Measurements from ENCODE around the gene ACTRT2.

Gene ACTRT2

GRCh38 chr1:3051270-3052268 lies 30.3 kb downstream of the ACTRT2 start:
- POLR2A ChIA-PET, result no interaction called here
- TF ChIP-seq CTCF (IDR thresholded peaks at IDR 0.05; ENCODE audit: insufficient read depth, low read length, missing control alignments), result no peak
- no peak for DNase-seq (ENCODE audit: low read depth, low spot score)
- CTCF ChIA-PET, result no interaction called here
- no peak overlapping the region for H3K4me3 ChIP-seq (ENCODE audit: low read depth, low read length)

DNA sequence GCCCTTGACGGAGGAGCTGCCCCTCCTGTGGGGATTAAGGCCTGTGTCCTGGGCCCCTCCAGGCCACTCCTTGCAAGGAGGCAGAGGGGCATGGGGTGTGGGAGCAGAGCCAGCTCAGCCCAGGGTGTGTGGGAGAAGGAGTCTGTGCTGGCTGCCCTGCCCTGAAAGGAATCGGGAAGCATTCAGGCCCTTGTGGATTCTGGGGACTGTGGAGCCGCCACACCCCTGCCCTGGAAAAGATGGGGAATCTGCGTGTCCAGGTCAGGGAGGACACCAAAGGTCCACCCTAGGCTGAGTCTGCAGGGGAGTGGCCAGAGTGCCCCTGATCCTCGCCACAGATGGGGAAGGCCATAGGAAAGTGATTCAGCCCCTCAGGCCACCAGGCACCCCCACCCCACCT lies 31.2 kb downstream of the ACTRT2 start:
- no peak for TF ChIP-seq CTCF (IDR thresholded peaks at IDR 0.05; ENCODE audit: insufficient read depth, low read length, missing control alignments)
- ChIA-PET CTCF (no interaction called here), POLR2A (no interaction called here)
- H3K4me3 ChIP-seq (ENCODE audit: low read depth, low read length), result no peak overlapping the region
- DNase-seq (ENCODE audit: low read depth, low spot score), result no peak

DNA sequence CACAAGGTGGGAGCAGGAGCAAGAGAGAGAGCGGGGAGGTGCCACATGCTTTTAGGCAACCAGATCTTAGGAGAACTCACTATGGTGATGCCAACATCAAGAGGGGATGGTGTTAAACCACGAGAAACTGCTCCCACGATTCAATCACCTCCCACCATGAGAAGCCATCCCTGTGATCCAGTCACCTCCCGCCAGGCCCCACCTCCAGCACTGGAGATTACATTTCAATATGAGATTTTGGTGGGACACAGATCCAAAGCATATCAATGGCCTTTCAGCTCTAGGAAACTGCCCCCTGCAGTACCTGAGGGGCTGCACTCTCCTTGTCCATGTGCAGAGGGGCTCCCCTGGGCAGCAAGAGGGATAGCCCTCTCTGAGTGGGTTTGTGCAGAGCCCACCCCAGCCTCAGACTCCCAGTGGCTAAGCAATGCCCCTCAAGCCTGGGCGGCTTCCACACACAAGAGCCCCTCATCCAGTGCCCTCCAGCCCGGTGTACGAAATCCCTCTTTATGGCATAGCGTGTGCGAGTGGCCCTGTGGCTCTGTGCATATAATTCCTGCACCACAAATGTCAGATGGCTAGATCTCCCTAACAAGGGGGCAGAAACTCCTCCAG lies 32.2 kb downstream of the ACTRT2 start:
- POLR2A ChIA-PET, result no interaction called here
- CTCF ChIA-PET, result no interaction called here
- DNase-seq (ENCODE audit: low read depth, low spot score), result no peak
- no peak overlapping the region for H3K4me3 ChIP-seq (ENCODE audit: low read depth, low read length)
- no peak for TF ChIP-seq CTCF (IDR thresholded peaks at IDR 0.05; ENCODE audit: insufficient read depth, low read length, missing control alignments)

DNA sequence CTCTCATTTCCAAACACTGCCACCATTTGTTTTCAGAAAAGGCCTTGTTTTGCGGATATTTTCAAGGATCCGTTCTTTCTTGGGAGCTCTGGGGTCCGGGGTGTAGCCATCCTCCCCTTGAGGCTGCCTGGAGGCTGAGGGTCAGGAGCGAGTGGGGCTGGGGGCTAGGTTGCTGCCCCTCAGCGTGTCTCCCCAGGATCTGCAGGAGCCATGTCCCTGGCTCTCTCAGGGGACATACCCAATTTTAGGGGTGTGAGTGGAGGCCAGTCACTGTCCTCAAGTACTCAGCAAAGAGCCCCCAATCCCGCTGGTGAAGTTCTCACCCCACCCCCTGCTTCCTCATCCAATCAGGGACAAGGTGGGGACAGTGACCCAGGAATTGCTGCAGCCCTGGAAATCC lies 32.7 kb downstream of the ACTRT2 start:
- ChIA-PET CTCF (no interaction called here), POLR2A (no interaction called here)
- TF ChIP-seq CTCF (IDR thresholded peaks at IDR 0.05; ENCODE audit: insufficient read depth, low read length, missing control alignments), result no peak
- no peak overlapping the region for H3K4me3 ChIP-seq (ENCODE audit: low read depth, low read length)
- no peak for DNase-seq (ENCODE audit: low read depth, low spot score)

DNA sequence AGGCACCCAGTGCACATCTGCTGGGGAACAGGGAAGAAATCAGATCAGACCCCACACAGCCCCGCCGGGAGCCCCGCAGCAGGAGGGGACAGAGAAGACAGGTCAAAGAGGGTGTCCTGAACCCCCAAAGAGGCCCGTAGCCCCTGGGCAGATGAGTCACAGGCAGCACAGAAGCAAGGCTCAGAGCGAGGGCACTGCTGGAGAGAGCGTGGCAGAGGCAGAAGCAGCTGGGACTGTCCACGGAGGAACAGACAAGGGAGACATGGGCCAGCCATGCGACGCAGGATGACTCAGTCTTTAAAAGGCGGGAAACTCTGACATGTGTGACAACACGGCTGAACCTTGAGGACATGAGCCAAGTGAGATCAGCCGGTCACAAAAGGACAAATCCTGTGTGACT lies 33.2 kb downstream of the ACTRT2 start:
- DNase-seq (ENCODE audit: low read depth, low spot score), result no peak
- ChIA-PET POLR2A (no interaction called here), CTCF (no interaction called here)
- H3K4me3 ChIP-seq (ENCODE audit: low read depth, low read length), result no peak overlapping the region
- TF ChIP-seq CTCF (IDR thresholded peaks at IDR 0.05; ENCODE audit: insufficient read depth, low read length, missing control alignments), result no peak

- no peak for DNase-seq (ENCODE audit: low read depth, low spot score)
- TF ChIP-seq CTCF (IDR thresholded peaks at IDR 0.05; ENCODE audit: insufficient read depth, low read length, missing control alignments), result no peak
- POLR2A ChIA-PET, result no interaction called here
- H3K4me3 ChIP-seq (ENCODE audit: low read depth, low read length), result no peak overlapping the region
- CTCF ChIA-PET, result no interaction called here
These were observed 33.8 kb downstream of the ACTRT2 start for GRCh38 chr1:3055051-3055450.
